T-helper 1 cell treated with Interleukin-12 subunit alpha and Interleukin-12 subunit beta and Interleukin-4 antibody, amounts not matched to agents 30 ng/mL and 1 ng/mL, for 36 hours (primary cell): ENCODE measurements around the gene WLS. TPM values are rescaled to one million over a fixed set of nuclear protein-coding genes. Genes with fewer than 3 reads are reported as not detected.

Experiments
- intact Hi-C: fragments of 100-400 bp; cut with micrococcal nuclease; formaldehyde crosslinking; loops from one replicate; pipeline ENCODE4 v1.15.1; 2024
- total RNA-seq: library from RNA; stranded (reverse); gene quantifications from 2 replicates; pipeline ENCODE4 v1.2.3, GENCODE V29; 2022

Gene WLS
- total RNA-seq, 1 donor from 2014 or later = not detected

DNA sequence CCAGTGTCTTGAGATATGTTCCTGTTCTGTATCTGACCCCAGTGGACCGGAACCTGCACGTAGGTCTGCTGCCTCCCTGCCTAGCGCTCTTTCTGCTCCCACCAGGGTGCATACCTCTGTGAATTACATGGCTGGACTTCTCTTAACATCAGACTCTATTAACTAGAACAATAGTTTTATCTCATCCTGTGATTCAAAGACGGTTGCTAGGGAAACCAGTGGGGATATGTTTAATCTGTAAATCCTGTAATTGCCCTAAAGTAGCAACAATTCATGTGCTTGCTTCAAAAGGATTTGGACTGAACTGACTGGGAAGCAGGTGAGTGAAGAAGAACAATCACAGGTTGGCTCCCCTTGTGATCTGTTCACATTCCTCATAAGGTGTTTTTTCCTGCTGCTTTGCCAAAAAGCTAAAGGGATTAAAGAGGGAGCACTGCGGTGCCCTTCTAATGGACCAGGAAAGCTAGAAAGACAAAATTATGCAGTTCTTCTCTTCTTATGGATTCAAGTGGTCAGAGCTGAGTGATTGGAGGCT, 129.2 kb downstream of the WLS start:
- intact Hi-C loops = no loop called here

DNA sequence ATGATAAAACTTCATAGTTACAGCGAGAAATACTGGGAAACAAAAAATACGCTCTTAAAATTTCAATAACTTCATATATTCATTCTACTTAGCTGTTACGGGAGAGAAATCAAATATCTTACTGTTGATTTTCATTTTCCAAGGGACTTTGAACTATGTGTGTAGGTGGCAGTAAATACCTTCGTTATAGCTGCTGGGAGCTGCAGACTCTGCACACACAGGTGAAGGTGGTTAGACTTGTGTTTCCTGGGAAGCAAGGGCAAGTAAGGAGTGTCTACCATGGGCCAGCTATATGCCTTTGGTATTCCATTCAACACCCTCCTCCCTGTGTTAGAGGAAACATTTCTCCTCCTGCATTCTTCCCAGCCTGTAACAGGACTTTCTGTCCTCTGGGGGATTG, 130.5 kb downstream of the WLS start:
- intact Hi-C loops = no loop called here

DNA sequence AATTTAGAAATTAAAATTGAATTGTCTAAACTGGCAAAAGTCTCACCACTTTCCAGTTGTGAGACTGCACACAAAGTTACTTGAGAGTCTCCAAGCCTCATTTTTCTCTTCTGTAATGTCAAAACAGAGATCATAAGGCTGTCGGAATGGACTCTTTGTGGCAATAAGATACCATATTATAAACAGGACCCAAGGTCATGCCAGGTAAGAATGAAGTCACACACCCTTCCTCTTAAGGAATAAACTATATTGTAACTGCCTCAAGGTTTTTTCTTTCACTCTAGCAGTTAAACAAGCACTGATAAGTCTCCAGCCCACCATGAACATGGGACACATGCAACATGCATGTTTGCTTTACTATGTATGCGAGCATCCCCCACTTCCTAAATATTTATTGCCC, 131.8 kb downstream of the WLS start:
- intact Hi-C loops = no loop called here

DNA sequence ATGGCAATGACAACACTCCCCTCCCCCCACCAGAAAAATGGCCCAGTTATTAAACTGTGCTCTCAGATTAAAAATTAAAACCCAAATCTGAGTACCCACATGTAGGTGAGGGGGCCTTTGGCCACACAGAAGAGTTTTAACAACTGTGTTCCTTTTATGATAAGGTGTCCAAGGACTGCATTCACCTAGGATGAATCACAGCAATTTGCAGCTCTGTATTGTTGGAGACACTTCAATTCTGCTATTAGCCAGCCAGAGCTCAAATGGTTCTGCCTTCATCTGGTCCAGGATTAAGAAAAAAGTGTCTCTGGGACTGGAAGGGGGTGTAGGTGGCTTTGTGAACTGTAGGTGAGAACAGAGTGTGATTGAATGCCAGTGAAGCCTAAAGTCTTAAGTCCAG, 138.6 kb downstream of the WLS start:
- intact Hi-C loops = no loop called here

DNA sequence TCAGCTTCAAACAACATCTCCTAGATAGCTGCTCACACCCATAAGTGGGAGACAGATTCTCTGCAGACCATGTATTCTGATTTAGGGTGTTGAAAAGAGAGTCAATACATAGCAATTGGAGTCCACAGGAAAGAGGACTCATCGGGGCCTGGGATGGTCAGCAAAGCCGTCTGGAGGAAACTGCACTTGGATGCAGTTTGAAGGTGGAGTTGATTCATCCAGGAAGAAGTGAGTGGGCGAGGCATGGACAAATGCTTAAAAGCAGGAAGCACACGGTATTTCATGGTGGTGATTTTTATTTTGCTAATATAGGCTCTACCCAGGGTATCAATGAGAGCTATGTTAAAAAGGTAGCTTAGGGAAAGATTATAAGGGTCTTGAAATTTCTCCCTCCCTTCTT, 145.1 kb downstream of the WLS start:
- intact Hi-C loops = no loop called here

DNA sequence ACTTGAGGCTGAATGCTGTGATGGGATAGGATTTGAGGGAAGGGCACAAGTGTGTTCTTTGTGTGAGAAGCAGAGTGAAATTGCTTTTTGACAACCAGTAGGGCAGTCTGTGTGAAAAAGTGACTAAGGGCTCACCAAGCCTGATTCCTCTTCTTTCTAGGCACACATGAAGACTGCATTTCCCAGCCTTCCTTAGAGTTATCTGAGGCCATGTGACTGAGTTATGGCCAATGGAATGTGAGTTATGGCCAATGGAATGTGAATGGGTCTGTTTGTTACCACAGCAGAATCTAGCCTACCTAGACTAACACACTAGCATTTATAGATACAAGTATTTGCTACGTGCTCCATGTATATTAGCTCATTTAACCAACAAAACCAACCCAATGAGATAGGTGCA, 146.6 kb downstream of the WLS start:
- intact Hi-C loops = no loop called here

DNA sequence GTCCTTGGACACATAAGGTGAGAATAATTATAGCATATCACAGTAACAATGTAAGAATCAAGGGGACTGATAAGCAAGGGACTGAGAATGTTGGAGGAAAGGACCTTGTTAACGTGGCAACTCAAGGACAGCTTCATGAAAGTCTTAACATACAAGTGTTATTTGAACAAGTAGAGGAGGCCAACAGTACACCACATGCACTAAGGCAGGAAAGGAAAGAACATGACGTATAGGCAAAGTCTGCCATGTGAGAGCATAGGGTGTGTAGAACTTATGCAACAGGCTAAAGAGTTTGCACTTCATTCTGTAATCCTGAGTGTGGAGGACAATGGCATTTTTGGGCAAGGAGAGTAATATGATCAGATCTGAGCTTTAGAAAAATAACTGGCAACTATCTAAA, 148.6 kb downstream of the WLS start:
- intact Hi-C loops = no loop called here

DNA sequence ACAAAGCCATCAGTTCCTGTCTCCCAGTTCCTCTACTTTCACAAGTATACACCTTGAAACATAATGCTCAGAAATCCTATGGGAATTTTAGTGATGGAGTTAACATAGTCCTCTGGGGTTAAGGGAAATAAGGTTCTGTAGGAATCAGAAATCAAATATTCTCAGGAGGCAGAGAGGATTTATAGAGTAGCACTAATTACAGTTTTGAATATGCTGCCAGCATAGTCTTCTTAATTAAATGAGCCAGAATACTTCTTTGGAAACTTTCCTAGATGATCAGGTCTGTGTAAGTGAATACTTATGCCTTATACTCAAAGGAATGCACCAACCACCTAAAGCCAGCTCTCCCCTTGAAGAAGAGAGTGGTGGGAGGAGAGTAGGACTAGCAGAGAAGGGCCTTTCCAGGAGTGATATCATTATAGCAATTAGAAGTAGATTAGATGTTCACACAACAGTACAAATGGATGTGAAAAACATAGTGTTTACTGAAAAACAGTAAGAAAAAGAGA, 150.5 kb downstream of the WLS start:
- intact Hi-C loops = no loop called here

DNA sequence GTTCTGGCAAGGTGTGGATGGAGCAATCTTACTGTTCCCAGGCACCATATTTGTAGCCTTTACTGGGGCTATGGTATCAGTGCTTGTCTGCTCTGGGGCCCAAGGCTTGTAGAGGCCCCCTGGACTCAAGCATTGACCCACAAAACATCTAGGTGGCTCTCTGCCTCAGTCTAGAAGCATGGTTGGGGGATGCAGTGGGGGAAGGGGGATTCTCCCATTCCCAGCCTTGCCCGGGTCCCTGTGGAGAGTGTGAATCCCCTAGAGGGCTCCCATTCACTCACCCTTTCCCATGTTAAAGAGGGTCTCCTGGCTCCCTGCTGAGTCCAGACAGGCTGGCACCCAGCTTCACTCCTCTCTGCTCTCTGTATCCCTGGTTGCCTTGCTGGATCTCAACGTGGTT, 153.7 kb downstream of the WLS start:
- intact Hi-C loops = no loop called here

Other genes with a start within 250 kb of the WLS start
- not detected in 2 replicates for gene DIRAS3, start 181.9 kb downstream of the WLS start, total RNA-seq
- gene RPE65, start 217.4 kb upstream of the WLS start, total RNA-seq = not detected in 2 replicates